ENCODE measurements around the gene IGSF10.
A peak's percentile ranks its signal among the peaks of the same experiment; 100 is the strongest.
"Not testable (repeated sequence)": the region's sequence is repeated elsewhere in the genome, so short reads cannot be mapped to it uniquely, and the experiment has no call there.

IGSF10 gene

GRCh38 chr3:151460774-151461450 lies at the start of gene IGSF10:
IGSF10 (minus strand) TSS chr3:151461061; CDS start chr3:151458709, 2,352 bp downstream.
- no peak for DNase-seq

DNA sequence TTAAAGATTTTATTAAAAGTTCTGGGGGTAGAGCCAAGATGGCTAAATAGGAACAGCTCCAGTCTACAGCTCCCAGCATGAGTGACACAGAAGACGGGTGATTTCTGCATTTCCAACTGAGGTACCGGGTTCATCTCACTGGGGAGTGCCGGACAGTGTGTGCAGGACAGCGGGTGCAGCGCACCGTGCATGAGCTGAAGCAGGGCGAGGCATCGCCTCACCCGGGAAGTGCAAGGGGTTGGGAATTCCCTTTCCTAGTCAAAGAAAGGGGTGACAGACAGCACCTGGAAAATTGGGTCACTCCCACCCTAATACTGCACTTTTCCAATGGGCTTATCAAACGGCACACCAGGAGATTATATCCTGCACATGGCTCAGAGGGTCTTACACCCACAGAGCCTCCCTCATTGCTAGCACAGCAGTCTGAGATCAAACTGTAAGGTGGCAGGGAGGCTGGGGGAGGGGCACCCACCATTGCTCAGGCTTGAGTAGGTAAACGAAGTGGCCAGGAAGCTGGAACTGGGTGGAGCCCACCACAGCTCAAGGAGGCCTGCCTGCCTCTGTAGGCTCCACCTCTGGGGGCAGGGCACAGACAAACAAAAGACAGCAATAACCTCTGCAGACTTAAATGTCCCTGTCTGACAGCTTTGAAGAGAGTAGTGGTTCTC lies 48.7 kb upstream of the IGSF10 start:
- not testable (repeated sequence) for DNase-seq

DNA sequence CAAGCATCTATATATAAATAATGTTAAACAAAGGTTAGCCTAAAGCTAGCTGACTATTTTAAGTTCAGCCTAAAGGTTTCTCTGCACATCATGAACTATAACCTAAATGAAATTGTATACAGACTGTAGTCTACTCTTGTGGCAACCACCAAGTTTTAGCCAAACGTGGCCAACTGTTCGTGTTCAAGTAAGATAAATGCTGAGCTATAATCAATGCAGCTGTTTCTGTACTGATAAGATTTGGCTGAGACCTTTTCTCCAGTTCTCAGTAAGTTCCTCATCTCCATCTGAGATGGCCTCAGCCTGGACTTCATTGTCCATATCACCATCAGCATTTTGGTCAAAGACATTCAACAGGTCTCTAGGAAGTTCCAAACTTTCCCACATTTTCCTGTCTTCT lies 43.7 kb upstream of the IGSF10 start:
- DNase-seq: no peak

- DNase-seq: no peak
Measured at GRCh38 chr3:151503074-151503473, 42.2 kb upstream of the IGSF10 start.

DNA sequence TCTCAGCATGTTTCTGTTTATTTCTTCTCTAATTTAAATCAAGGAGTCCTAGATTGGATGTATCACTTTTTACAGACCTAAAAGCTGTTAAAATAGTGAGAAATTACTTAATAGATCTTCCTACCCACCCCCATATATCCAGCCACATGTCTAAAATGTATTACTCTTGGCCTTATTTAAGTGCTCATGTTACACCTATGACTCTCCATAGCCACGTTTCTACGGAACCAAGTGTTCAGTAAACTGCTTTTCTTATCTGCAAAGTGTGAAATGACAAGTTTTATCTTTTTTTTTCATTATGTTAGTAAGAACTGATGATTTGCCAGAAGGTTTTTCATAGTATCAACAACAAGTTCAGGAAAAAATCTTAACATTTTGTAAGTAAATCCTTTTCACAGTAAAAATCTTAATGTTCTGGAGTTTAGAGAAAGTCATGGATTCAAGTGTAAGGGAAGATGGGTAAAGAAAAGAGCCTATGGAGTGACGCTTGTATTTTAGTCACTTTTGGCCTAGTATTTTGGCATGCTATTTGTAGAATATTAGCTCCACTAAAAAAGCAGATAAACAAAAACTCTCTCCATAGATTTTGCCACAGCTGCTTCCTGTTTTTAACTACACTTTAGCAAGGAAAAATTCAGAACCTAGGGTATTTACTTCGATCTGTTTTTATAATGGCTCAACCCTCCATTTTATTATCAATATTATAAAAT lies 41.2 kb upstream of the IGSF10 start:
- DNase-seq: no peak

DNA sequence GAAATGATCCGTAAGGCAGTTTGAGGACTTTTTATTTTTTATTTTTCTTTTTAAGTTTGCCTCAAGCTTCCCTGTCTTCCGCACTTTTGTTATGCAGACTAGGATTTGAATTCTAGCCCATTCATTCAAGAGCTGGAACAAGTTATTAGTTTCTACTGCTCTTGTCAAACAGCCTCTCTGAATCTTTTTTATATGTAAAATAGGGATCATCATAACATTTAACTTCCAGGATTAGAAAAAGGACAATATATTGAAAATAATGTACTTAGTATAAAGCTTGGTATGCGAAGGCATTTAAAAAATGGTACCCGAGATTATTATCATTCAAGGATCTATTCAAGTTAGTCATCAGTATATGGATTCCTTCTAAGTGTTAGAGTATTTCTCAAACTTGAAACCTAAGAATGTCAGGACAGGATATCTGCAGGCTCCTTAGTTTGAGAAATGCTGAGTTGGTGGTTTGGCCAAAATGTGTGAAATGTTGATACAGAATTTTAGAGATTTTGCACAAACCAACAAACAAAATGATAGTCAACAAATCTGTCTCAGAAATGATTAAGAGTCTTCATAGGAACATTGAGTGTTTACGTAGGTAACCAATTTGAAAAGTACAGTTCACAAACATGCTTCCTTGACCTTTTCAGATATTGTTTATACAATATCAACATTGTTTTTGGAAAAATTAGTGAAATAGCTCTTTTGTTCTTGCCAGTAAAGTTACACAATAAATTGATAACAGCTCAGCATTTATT lies 40.5 kb upstream of the IGSF10 start:
- no peak for DNase-seq

- DNase-seq: no peak
Measured at GRCh38 chr3:151499168-151499567, 38.3 kb upstream of the IGSF10 start.

- no peak for DNase-seq
Measured at GRCh38 chr3:151491525-151491924, 30.7 kb upstream of the IGSF10 start.

GRCh38 chr3:151487833-151488232 lies 27.0 kb upstream of the IGSF10 start:
- not testable (repeated sequence) for DNase-seq

GRCh38 chr3:151483961-151484520 lies 23.2 kb upstream of the IGSF10 start:
- no peak for DNase-seq

DNA sequence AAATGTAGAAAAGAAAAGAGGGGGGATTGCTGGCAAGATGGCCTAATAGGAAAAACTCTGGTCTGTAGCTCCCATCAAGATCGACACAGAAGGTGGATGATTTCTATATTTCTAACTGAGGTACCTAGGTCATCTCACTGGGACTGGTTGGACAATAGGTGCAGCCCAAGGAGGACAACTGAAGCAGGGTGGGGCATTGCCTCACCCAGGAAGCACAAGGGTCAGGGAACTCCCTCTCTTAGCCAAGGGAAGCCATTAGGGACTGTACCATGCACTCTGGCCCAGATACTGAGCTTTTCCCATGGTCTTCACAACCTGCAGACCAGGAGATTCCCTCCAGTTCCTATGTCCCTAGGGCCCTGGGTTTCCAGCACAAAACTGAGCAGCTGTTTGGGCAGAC lies 22.6 kb upstream of the IGSF10 start:
- DNase-seq: no peak

- DNase-seq: no peak
Measured at GRCh38 chr3:151480492-151480891, 19.6 kb upstream of the IGSF10 start.

DNA sequence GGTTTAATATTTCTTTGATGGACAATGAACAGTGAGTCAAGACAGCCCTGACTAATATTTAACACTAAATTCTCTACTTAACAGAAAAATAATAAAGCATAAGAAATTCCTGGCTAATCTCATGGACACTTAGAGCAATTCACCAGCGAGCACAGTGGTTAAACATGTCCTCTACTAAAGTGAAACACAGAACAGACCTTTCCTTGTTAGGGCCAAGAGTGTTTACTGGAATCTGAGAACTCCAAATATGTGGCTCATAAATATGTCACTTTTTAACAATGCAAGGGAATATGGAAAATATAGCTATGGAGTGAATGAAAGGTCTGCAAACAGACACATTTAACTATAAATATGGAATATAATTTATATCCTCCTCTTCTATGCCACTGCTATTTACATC lies 18.6 kb upstream of the IGSF10 start:
- no peak for DNase-seq

DNA sequence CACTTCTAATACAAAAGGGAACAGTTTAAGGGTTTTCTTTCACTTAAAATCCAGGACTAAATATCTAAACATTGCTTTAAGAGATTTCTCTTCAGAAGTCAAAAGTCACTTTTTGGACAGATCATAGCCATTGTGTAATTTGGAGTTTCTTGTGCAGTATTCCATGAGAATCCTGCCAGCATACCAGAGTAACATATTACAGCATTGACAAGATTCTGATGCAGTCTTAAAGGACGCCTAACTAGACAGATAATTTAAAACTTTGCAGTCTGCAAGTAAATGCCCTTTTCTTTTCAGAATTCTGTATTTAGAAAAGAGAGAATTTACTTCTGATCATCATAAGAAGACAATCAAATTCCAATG lies 17.5 kb upstream of the IGSF10 start:
- no peak for DNase-seq

- no peak for DNase-seq
Measured at GRCh38 chr3:151477591-151478334, 16.9 kb upstream of the IGSF10 start.

DNA sequence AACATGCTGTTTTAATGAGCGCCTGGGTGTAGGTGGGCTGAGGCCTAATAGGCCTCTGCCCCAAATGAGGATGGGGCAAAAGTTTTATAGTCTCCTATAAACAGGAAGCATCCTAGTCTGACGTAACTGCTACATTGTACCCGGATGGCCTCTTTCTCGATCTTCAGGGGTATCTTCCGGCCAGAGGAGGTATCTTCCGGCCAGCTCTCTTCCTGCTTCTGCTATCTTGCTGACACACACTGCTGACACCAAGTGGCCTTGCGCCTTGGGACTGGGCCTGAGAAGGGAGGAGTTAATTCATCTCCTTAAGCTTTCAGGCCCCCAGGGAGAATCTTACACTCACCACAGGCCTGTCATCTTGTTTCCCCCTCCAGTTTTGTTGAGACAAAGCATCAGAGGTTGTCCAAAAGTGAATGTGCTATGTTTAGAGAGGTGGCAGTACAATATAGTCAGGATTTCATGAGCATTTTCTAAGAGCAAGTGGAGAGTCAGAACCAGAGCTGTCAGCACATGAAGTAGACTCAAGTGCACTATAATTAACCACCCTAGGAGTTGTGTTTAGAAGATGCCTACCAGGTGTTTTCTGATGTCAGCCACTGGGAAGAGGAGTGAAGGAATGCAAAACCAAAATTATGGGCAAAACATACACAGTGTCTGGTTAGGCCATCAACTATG lies 15.6 kb upstream of the IGSF10 start:
- DNase-seq: no peak

- DNase-seq: peak; percentile 69
Measured at GRCh38 chr3:151468284-151468917, 7.5 kb upstream of the IGSF10 start.

GRCh38 chr3:151467069-151467468 lies 6.2 kb upstream of the IGSF10 start:
- DNase-seq: no peak

DNA sequence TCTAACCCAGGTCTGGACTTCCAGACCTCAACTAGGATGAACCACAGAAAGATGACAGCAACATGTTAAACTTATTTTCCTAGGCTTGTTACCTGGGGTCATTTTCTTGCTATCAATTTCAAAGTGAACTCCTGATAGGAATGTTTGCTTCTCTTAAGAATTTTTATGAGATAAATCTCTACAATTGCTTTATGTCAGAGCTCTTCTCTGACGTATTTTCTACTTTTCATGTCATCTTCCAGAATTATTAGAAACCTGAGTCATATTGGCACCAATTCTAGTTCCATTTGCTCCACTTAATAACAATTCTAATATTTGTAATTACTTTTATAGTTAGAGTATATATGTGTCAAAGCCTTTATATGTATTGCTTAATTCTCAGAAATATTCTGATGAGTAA lies 2.1 kb upstream of the IGSF10 start:
- DNase-seq: no peak

- DNase-seq: no peak
Measured at GRCh38 chr3:151462278-151462780, 1.5 kb upstream of the IGSF10 start.

DNA sequence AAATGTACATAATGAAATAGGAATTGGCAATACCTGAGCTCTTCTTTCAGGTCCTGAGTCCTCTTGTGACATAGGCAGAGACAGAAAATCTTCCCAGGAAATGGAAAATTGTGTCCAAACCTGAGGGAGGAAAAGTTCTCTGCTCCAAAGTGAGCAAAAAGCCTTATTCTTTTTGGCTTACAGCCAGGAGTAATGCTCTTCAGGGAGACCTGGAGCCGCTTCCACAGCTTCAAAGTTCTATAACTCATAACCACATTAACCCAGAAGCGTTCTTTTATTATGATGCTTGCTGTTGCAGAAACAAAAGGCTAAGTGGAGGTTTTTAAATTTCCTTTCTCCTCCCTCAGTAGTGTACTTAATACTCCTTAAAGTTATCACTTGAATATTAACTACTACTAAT lies 633 bp downstream of the IGSF10 start:
- DNase-seq: no peak

All from activated CD4-positive, alpha-beta T cell treated with anti-CD3 and anti-CD28 coated beads, Interleukin-2, Interleukin-6, amounts not matched to agents 100 ng/mL and 50 ng/mL, durations not matched to agents 16 hours and 8 hours (primary cell).